ENCODE data around the gene AKR1C2.

- TF ChIP-seq, protein P1, sequence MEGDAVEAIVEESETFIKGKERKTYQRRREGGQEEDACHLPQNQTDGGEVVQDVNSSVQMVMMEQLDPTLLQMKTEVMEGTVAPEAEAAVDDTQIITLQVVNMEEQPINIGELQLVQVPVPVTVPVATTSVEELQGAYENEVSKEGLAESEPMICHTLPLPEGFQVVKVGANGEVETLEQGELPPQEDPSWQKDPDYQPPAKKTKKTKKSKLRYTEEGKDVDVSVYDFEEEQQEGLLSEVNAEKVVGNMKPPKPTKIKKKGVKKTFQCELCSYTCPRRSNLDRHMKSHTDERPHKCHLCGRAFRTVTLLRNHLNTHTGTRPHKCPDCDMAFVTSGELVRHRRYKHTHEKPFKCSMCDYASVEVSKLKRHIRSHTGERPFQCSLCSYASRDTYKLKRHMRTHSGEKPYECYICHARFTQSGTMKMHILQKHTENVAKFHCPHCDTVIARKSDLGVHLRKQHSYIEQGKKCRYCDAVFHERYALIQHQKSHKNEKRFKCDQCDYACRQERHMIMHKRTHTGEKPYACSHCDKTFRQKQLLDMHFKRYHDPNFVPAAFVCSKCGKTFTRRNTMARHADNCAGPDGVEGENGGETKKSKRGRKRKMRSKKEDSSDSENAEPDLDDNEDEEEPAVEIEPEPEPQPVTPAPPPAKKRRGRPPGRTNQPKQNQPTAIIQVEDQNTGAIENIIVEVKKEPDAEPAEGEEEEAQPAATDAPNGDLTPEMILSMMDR (IDR thresholded peaks at IDR 0.05; ENCODE audit: poor library complexity): no peak
- TF ChIP-seq EZH2phosphoT487 (IDR thresholded peaks at IDR 0.05; ENCODE audit: low read depth, severe bottlenecking, unreplicated experiment): no peak
- TF ChIP-seq EZH2 (IDR thresholded peaks at IDR 0.05; ENCODE audit: borderline replicate concordance): no peak
Measured at GRCh38 chr10:5045095-5045494, 41.4 kb upstream of the AKR1C2 start.
